Erythroblast (primary cell): ENCODE measurements around the gene PTPRC.

Source experiments
- GATA1 ChIP-seq: IDR thresholded peaks from 2 replicates; pipeline ENCODE4 v1.6.1; 2011; ENCODE audit warnings: low read depth, mild to moderate bottlenecking, control low read depth, low read length, moderate library complexity
- POLR2A ChIP-seq: IDR thresholded peaks from 2 replicates; pipeline ENCODE4 v1.6.1; 2011; ENCODE audit warnings: mild to moderate bottlenecking, low read length

DNA sequence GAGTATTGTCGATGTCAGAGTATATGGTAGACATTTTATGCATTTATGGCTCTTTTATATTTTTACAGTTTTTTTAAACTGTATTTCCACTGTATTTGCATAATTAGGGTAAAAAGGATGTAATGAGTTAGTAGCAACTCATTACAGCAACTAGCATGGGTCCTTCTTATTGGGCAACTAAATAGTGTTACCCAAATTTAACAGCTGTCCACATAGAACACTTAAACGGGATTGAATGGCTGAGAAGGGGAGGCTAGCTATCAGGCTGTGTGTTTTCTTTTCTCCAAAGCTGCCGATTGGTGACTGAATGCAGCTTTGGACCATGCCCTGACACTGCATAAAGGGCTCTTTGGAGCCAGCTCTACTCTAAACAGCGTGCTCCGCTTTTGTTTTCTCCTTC lies 75.4 kb downstream of the PTPRC start:
- TF ChIP-seq POLR2A: no peak
- TF ChIP-seq GATA1: no peak
